Testis (tissue), 3 donors: ENCODE data around the gene PER2. TPM values are rescaled to one million over a fixed set of nuclear protein-coding genes. Genes with fewer than 3 reads are reported as not detected.
A peak's percentile ranks its signal among the peaks of the same experiment; 100 is the strongest.

Experiments
- DNase-seq: peaks from one replicate; pipeline ENCODE4 v3.0.0-alpha.2; 2019
- H3K27ac ChIP-seq, 2 donors: fragments of 200-600 bp; sonication (generic); one replicate each; pipeline ENCODE4 v1.5.1; 2019
- H3K27me3 ChIP-seq: fragments of 200-600 bp; sonication (generic); one replicate; pipeline ENCODE4 v1.5.1; 2019
- H3K36me3 ChIP-seq: fragments of 200-600 bp; sonication (generic); one replicate; pipeline ENCODE4 v1.5.1; 2017; ENCODE audit warnings: low read depth; ENCODE audit errors: missing control alignments
- H3K4me1 ChIP-seq: fragments of 200-600 bp; sonication (generic); one replicate; pipeline ENCODE4 v1.5.1; 2019
- H3K4me3 ChIP-seq, 2 donors: fragments of 200-600 bp; sonication (generic); one replicate each; pipeline ENCODE4 v1.5.1; 2017 to 2019
- H3K9me3 ChIP-seq: fragments of 200-600 bp; sonication (generic); one replicate; pipeline ENCODE4 v1.5.1; 2017
- POLR2A ChIP-seq: fragments of 450-650 bp; IDR thresholded peaks from one replicate; pipeline ENCODE4 v1.6.1; 2017; ENCODE audit warnings: antibody characterized with exemption, mild to moderate bottlenecking, moderate library complexity
- WGBS, 2 donors: methylation state at CpG; one replicate each; pipeline ENCODE4 v1.1.5; 2018; 5-methylcytosine and 5-hydroxymethylcytosine counted together
- intact Hi-C: fragments of 100-400 bp; cut with DNase I; formaldehyde crosslinking; loops from one replicate; pipeline ENCODE4 v1.15.1; 2023; ENCODE audit warnings: low total_unique reads
- polyA plus RNA-seq: library from polyadenylated mRNA; stranded (reverse); fragments of 350-450 nt; fragmentation: Illumina TruSeq; extraction: RNeasy Lipid Tissue Mini Kit (QIAGEN cat#74804); gene quantifications from one replicate; pipeline ENCODE4 v1.2.3, GENCODE V29; 2014; ENCODE audit warnings: low read depth, low replicate concordance; ENCODE audit not compliant: insufficient read depth
- total RNA-seq, 2 donors: library from RNA; depleted of rRNA; stranded (reverse); fragments of >200 nt; gene quantifications; one replicate each; pipeline ENCODE4 v1.2.3, GENCODE V29; 2016
- TF ChIP-seq, protein P1 (sequence below), 3 experiments: fragments of 450-650 bp in 2 of 3; fragments of 200-600 bp in 1 of 3; sonication (generic) in 1 of 3; IDR thresholded peaks; one replicate each; pipeline ENCODE4 v1.5.1; 2016 to 2019; ENCODE audit warnings: antibody characterized with exemption in 3 of 3, mild to moderate bottlenecking in 2 of 3, moderate library complexity in 1 of 3

Gene PER2
- total and polyA plus RNA-seq, 3 donors from 2014 or later: 29.8 to 59.1 (median 55.5) TPM

DNA sequence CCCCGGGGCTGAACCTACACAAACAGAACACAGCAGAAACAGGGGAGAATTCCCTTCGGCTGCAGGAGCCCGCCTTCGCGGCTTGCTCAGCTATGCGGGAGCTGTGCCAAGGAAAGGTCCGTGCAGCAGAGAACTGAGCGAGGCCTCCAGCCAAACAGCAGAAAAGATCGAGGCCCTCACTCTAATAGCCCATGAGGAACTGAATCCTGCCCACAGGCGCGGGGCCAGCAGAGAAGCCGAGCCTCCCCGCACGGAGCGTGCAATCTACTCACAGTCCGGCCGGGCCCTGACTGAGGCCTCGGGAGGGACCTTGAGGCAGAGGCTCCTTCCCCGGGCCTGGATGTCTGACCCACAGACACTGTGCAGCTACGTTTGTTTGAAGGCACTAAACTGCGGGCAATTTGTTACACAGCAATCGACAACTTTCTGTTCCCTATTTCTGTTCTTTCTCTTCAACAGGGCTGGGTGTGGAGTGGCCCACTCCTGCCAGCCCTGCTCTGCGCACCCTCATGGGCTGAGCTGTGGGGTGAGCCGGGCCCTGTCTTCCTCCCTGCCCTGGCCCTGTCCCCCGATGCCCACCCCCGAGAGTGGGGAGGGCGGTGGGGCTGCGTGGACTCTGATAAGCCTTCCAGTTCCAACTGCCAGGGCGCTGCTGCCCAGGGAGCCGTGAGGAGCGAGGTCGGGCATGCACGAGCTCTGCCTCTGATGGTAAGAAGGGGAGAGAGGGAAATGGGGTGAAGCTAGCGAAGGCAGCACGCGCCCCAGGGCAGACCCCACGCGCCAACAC is 62.3 kb downstream of the PER2 start:
- H3K27me3 ChIP-seq: no peaks in the 10 kb centered on the region
- TF ChIP-seq, protein P1, sequence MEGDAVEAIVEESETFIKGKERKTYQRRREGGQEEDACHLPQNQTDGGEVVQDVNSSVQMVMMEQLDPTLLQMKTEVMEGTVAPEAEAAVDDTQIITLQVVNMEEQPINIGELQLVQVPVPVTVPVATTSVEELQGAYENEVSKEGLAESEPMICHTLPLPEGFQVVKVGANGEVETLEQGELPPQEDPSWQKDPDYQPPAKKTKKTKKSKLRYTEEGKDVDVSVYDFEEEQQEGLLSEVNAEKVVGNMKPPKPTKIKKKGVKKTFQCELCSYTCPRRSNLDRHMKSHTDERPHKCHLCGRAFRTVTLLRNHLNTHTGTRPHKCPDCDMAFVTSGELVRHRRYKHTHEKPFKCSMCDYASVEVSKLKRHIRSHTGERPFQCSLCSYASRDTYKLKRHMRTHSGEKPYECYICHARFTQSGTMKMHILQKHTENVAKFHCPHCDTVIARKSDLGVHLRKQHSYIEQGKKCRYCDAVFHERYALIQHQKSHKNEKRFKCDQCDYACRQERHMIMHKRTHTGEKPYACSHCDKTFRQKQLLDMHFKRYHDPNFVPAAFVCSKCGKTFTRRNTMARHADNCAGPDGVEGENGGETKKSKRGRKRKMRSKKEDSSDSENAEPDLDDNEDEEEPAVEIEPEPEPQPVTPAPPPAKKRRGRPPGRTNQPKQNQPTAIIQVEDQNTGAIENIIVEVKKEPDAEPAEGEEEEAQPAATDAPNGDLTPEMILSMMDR (IDR thresholded peaks at IDR 0.05): no peak
- no peak for TF ChIP-seq POLR2A
- intact Hi-C loops: no loop called here
- no peak overlapping the region for H3K27ac ChIP-seq
- no peak overlapping the region for H3K4me3 ChIP-seq
- H3K9me3 ChIP-seq: no peaks in the 10 kb centered on the region
- DNase-seq: peak; percentile 58
- no peaks in the 10 kb centered on the region for H3K36me3 ChIP-seq
- WGBS, 2 donors: 82 to 95% methylated on average over 13 to 38 of the region's 38 CpGs
- H3K4me1 ChIP-seq: no peaks in the 10 kb centered on the region

- no peak overlapping the region for H3K27ac ChIP-seq
- H3K9me3 ChIP-seq: no peaks in the 10 kb centered on the region
- 89% methylated on average over 13 of the region's 13 CpGs for WGBS, 2 donors
- TF ChIP-seq POLR2A: no peak
- TF ChIP-seq, protein P1 (IDR thresholded peaks at IDR 0.05): no peak
- no peaks in the 10 kb centered on the region for H3K4me1 ChIP-seq
- no peaks in the 10 kb centered on the region for H3K27me3 ChIP-seq
- DNase-seq: no peak
- intact Hi-C loops: no loop called here
- no peak overlapping the region for H3K4me3 ChIP-seq
- H3K36me3 ChIP-seq: no peaks in the 10 kb centered on the region
Measured at GRCh38 chr2:238225121-238225520, 63.3 kb downstream of the PER2 start.

GRCh38 chr2:238224356-238225035 is 63.9 kb downstream of the PER2 start:
- no peak overlapping the region for H3K4me3 ChIP-seq
- intact Hi-C loops: no loop called here
- 95% methylated on average over 28 to 29 of the region's 29 CpGs for WGBS, 2 donors
- no peaks in the 10 kb centered on the region for H3K9me3 ChIP-seq
- no peaks in the 10 kb centered on the region for H3K4me1 ChIP-seq
- H3K36me3 ChIP-seq: no peaks in the 10 kb centered on the region
- TF ChIP-seq, protein P1 (IDR thresholded peaks at IDR 0.05): no peak
- TF ChIP-seq POLR2A: no peak
- no peak overlapping the region for H3K27ac ChIP-seq
- DNase-seq: no peak
- H3K27me3 ChIP-seq: no peaks in the 10 kb centered on the region

DNA sequence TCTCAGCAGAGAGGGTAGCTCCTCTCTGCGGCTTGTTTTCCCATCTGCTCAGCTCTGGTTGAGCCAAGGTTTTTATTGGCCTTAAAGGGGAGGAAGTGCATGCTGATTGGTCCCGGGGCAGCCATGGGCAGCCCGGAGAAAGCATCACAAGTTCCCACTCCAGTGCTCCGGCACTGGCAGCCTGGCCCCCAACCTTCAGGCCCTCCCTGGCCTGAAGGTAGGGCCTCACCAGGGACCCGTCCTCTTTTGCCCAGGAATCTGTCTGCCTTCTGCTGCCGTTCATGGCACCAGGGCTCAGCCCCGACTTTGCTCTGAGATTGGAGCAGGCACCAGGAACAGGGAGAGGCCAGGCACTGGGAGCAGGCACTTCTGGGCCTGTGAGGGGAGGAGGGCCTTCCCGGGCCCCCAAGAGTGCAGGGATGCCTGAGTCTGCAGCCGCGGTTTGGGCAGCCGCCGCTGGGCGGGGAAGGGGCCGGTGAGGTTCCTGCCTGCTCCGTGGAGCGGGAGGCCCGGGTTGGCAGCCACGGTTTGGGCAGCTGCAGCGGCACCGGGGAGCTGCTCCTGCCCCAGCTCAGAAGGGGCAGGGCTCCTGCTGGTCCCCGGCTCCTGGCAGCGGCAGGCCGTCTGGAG is 67.4 kb downstream of the PER2 start:
- Histone ChIP-seq H3K4me3 (peak overlapping the region in 1 of 2 donors; percentile 22), H3K27me3 (no peaks in the 10 kb centered on the region), H3K9me3 (no peaks in the 10 kb centered on the region), H3K36me3 (no peaks in the 10 kb centered on the region), H3K27ac (no peak overlapping the region), H3K4me1 (no peaks in the 10 kb centered on the region)
- intact Hi-C loops: no loop called here
- WGBS, 2 donors: 27 to 56% methylated on average over 6 to 23 of the region's 23 CpGs
- TF ChIP-seq POLR2A: no peak
- TF ChIP-seq, protein P1 (IDR thresholded peaks at IDR 0.05): no peak
- DNase-seq: no peak
